GM06990 (cell line): ENCODE results near the gene IL1R2.

Experiments used
- DNase-seq: peaks from one replicate; pipeline ENCODE4 v3.0.0-alpha.2; 2011; ENCODE audit not compliant: insufficient read length; ENCODE audit errors: extremely low read depth
- H3K27me3 ChIP-seq: replicated peaks from 2 replicates; pipeline ENCODE4 v1.6.0; 2011; ENCODE audit warnings: low read length; ENCODE audit not compliant: control insufficient read depth, insufficient read depth
- H3K36me3 ChIP-seq: 2 replicates; pipeline ENCODE4 v1.5.1; 2011; ENCODE audit warnings: low read length; ENCODE audit not compliant: control insufficient read depth, insufficient read depth
- H3K4me3 ChIP-seq: replicated peaks from 2 replicates; pipeline ENCODE4 v1.5.1; 2011; ENCODE audit warnings: low read depth, mild to moderate bottlenecking, control low read depth, low read length
- TF ChIP-seq, protein P1 (sequence below): IDR thresholded peaks from 2 replicates; pipeline ENCODE4 v1.5.1; 2011; ENCODE audit warnings: low read length, control low read depth, mild to moderate bottlenecking, inconsistent platforms; ENCODE audit not compliant: insufficient read depth, poor library complexity, severe bottlenecking

Gene IL1R2

DNA sequence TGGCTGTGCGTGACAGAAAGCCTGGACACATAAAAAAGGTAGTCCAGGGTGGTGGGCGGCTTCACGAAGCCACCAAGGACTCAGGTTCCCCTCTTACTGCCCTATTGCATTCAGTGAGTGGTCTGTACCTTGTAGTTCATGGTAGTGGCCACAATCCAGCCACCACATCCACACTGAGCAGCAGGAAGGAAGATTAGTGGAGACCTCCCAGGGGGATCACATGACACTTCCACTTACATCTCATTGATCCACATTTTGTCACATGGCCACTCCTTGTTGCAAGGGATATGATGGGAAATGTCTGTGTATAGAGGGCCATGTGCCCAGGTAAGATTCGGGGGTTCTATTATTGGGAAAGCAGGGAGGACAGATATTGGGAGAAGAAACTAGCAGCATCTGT, 13.7 kb downstream of the IL1R2 start:
- Histone ChIP-seq H3K36me3 (no peaks in the 10 kb centered on the region), H3K4me3 (no peak overlapping the region), H3K27me3 (no peaks in the 10 kb centered on the region; the same call in 1 of the 2 replicates)
- TF ChIP-seq, protein P1, sequence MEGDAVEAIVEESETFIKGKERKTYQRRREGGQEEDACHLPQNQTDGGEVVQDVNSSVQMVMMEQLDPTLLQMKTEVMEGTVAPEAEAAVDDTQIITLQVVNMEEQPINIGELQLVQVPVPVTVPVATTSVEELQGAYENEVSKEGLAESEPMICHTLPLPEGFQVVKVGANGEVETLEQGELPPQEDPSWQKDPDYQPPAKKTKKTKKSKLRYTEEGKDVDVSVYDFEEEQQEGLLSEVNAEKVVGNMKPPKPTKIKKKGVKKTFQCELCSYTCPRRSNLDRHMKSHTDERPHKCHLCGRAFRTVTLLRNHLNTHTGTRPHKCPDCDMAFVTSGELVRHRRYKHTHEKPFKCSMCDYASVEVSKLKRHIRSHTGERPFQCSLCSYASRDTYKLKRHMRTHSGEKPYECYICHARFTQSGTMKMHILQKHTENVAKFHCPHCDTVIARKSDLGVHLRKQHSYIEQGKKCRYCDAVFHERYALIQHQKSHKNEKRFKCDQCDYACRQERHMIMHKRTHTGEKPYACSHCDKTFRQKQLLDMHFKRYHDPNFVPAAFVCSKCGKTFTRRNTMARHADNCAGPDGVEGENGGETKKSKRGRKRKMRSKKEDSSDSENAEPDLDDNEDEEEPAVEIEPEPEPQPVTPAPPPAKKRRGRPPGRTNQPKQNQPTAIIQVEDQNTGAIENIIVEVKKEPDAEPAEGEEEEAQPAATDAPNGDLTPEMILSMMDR: no peak
- DNase-seq: no peak

DNA sequence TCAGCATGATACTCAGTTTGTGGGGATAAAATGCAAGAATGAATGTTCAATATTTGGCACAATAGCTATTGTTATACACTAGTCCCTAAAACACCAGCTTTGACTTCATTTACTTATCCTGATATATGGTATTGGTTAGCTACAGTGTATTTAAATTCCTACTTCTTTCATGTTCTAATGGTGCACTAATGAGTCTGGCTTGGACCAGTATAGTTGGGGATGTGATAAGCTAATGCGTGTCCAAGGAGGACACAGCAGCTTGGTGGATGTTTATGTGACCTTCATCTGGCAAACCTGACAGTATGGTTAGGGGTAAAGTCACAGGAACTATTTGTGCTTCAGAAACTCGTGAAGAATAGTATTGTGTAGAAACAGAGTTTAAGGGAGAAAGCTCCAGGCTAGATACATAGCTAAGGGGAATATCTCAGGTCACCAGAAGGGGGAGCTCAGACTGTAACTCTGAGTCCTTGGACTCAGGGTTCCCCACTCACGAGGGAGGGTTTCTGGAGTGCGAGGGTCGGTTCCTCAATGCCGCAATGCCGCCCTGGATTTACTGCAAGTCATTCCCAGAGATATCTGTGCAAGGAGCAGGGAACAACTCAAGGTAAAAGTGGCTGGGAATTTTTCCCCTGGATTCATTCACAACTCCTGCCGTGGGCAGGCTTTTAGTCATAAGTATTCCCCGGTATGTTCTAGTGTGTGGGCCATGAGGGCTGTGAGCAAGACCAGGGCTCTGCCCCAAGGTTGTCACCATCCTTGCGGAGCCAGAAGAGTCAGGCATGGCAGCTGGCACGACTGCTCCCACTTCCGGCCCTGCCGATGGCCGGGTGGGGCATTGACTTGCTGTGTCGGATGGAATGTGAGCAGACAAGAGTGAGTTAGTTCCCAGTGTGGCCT, 14.5 kb downstream of the IL1R2 start:
- DNase-seq: no peak
- Histone ChIP-seq H3K27me3 (no peaks in the 10 kb centered on the region; the same call in 1 of the 2 replicates), H3K36me3 (no peaks in the 10 kb centered on the region), H3K4me3 (no peak overlapping the region)
- TF ChIP-seq, protein P1: peak; percentile 84

DNA sequence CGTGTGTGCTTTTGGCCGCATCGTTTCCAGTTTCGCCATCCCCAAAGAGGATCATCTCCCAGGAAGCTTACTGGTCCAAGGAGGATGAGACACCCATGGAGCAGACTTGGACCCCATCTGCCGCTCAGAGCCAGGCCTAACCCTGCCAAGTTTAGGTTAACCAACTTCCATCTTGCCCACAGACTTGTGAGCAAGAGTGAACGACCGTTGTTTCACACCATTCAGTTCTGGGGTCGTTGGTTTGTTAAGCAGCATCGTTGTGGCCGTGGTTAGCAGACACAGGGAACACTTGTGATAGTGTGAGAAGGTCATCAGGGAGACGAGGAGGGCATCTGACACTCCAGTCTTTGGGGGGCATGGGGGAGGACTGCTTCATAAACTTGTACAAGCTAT, 15.1 kb downstream of the IL1R2 start:
- TF ChIP-seq, protein P1: no peak
- H3K4me3 ChIP-seq: no peak overlapping the region
- no peaks in the 10 kb centered on the region for H3K36me3 ChIP-seq
- DNase-seq: no peak
- H3K27me3 ChIP-seq: no peaks in the 10 kb centered on the region; the same call in 1 of the 2 replicates

DNA sequence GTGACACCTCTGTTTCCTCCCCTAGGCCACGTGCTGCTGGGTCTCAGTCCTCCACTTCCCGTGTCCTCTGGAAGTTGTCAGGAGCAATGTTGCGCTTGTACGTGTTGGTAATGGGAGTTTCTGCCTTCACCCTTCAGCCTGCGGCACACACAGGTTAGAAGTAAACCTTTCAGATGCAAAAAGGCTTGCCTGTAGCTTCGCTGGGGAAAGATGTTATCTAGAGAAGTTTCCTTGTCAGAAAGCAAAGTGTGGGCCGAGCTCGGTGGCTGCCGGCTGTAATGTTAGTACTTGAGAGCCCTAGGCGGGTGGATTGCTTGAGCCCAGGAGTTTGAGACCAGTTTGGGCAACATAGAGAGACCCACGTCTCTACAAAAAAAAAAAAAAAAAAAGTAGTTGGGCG, 16.7 kb downstream of the IL1R2 start:
- H3K36me3 ChIP-seq: no peaks in the 10 kb centered on the region
- H3K27me3 ChIP-seq: no peaks in the 10 kb centered on the region; the same call in 1 of the 2 replicates
- TF ChIP-seq, protein P1: no peak

DNA sequence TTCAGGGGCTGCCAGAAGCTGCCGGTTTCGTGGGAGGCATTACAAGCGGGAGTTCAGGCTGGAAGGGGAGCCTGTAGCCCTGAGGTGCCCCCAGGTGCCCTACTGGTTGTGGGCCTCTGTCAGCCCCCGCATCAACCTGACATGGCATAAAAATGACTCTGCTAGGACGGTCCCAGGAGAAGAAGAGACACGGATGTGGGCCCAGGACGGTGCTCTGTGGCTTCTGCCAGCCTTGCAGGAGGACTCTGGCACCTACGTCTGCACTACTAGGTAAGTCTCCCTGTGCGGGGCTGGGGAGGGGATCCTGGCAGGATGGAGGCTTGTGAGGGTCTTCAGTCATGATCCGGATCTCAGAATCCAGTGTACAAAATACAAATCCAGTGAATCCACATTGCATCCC, 17.8 kb downstream of the IL1R2 start:
- TF ChIP-seq, protein P1: no peak
- no peak overlapping the region for H3K4me3 ChIP-seq
- H3K36me3 ChIP-seq: no peaks in the 10 kb centered on the region
- no peak for DNase-seq
- H3K27me3 ChIP-seq: no peaks in the 10 kb centered on the region; the same call in 1 of the 2 replicates

More for the DNA sequence above, 16.7 kb downstream of the IL1R2 start:
- H3K4me3 ChIP-seq: no peak overlapping the region
- DNase-seq: no peak
